ENCODE results near the gene IGDCC3. TPM values are rescaled to one million over a fixed set of nuclear protein-coding genes. Genes with fewer than 3 reads are reported as not detected.

Gene IGDCC3
- total and polyA plus RNA-seq, 4 experiments from 2014 or later: not detected

DNA sequence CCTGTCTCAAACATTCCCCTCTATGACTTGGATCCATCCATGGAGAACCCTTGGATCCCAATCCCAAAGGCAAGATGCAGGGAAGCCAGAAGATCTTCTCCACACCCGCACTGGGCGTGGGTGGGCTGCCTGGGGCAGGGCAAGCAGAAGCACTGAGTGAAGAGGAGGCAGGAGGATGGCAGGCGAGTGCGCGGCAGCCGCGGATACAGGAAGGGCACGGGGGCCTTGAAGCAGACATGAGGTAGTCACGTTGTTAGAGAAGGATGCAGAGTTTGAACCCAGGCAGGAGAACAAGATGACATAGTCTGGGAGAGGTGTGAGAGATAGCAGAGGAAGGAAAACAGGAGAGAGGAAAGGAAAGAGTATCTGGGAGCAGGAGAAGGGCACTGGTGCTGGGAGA lies 5.1 kb upstream of the IGDCC3 start:
- Mint-ChIP-seq H3K27ac (peak overlapping the region in 1 of 7 donors; percentile 9), H3K4me3 (peak overlapping the region in 3 of 8 donors; percentile 2 to 65 (median 65)), H3K36me3 (no peaks in the 10 kb centered on the region), H3K27me3 (peaks cover 10 to 15% of the 10 kb centered on the region in 2 donors), H3K4me1 (peaks cover 2 to 23% (median 9%) of the 10 kb centered on the region in 4 donors), H3K9me3 (peaks cover 0 to 2% (median 0%) of the 10 kb centered on the region in 8 donors)
- H3K27ac ChIP-seq (ENCODE audit: low read depth, low read length): no peak overlapping the region
- CTCF ChIA-PET (ENCODE audit: partially characterized antibody): interaction anchor here (0.9 to 7.8 kb wide), 4 partner anchors 10 to 63 kb away, joined by 3 to 145 read pairs (median 17); no protein-coding TSS in a partner anchor
- no peak overlapping the region for H3K4me3 ChIP-seq (ENCODE audit: low read length in 2 of 2)
- DNase-seq: no peak
- no peaks in the 10 kb centered on the region for H3K9me3 ChIP-seq (ENCODE audit: control insufficient read depth in 1 of 2, low read length in 2 of 2)
- POLR2A ChIA-PET (ENCODE audit: partially characterized antibody): no interaction called here
- no peaks in the 10 kb centered on the region for H3K36me3 ChIP-seq (ENCODE audit: insufficient read depth, low read length)
- H3K27me3 ChIP-seq (ENCODE audit: insufficient read depth, low read length): peaks cover 9% of the 10 kb centered on the region
- intact Hi-C loops (cut with micrococcal nuclease): no loop called here
- H3K4me1 ChIP-seq (ENCODE audit: insufficient read depth, low read length): peaks cover 11% of the 10 kb centered on the region

DNA sequence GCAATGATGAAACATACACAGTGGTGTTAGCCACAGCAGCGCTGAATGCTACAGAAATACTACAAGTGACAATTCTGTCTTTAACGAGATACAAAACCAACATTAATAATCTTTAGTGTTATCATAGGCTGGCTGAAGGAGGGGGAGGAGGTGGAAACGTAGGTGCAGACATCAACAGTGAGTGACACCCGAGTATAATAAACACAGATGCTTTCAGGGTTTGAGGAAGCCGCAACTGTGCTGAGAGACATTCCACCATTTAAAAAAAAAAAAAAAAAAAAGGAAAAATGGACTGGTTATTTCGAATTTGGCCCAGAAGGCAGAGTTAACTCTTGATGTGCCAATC lies 4.3 kb upstream of the IGDCC3 start:
- H3K9me3 Mint-ChIP-seq: peaks cover 0 to 2% (median 0%) of the 10 kb centered on the region in 8 donors
- H3K27ac Mint-ChIP-seq: no peak overlapping the region
- no peak for DNase-seq

DNA sequence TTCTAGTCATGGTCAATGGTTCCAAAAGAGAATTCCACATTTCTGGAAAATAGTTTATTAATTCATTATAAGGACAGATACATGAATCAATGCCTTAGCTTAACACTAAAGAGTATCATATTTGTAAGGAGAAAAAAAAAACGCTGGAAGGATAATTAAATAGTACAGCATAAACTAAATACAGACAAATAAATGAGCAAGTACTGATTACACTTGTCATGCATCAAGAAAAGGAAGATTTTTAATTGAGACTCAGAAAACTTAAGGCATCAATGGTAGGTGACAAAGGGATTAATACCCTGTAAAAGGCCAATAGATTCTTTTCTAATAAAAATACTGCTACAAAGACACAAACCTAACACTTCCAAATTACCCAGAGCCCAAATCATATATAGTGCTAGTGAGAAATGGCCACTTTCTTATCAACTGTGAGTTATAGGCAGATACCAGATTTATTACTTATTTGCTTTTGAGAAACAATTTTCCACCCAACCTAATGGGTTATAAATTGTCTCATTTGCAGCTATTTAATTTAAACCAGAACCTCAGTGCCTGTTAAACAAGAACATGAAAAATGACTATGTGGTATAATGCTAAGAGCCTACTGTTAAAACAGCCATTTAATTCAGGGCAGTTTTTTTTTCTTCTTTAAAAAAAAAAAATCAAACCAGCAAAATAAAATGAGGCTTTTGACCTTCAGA lies 3.8 kb upstream of the IGDCC3 start:
- Mint-ChIP-seq H3K4me3 (no peak overlapping the region), H3K27me3 (peaks cover 15 to 22% of the 10 kb centered on the region in 2 donors), H3K4me1 (peaks cover 9 to 30% (median 15%) of the 10 kb centered on the region in 4 donors), H3K36me3 (no peaks in the 10 kb centered on the region), H3K27ac (no peak overlapping the region), H3K9me3 (peaks cover 0 to under 1% (median 0%) of the 10 kb centered on the region in 8 donors)
- Histone ChIP-seq H3K27me3 (ENCODE audit: insufficient read depth, low read length) (peaks cover 14% of the 10 kb centered on the region), H3K36me3 (ENCODE audit: insufficient read depth, low read length) (no peaks in the 10 kb centered on the region), H3K4me3 (ENCODE audit: low read length in 2 of 2) (no peak overlapping the region), H3K9me3 (ENCODE audit: control insufficient read depth in 1 of 2, low read length in 2 of 2) (no peaks in the 10 kb centered on the region), H3K4me1 (ENCODE audit: insufficient read depth, low read length) (peaks cover 17% of the 10 kb centered on the region), H3K27ac (ENCODE audit: low read depth, low read length) (no peak overlapping the region)
- CTCF ChIA-PET (ENCODE audit: partially characterized antibody): interaction anchor here (7.8 kb wide), 1 partner anchor 62 kb away, joined by 145 read pairs; no protein-coding TSS in a partner anchor
- POLR2A ChIA-PET (ENCODE audit: partially characterized antibody): no interaction called here
- no peak for DNase-seq
- intact Hi-C loops (cut with micrococcal nuclease): no loop called here

More for the DNA sequence above, 4.3 kb upstream of the IGDCC3 start:
- ChIA-PET CTCF (ENCODE audit: partially characterized antibody) (interaction anchor here (0.6 to 7.8 kb wide), 4 partner anchors 9 to 62 kb away, joined by 3 to 145 read pairs (median 17); no protein-coding TSS in a partner anchor), POLR2A (ENCODE audit: partially characterized antibody) (no interaction called here)
- intact Hi-C loops (cut with micrococcal nuclease): no loop called here
- H3K4me1 Mint-ChIP-seq: peaks cover 3 to 25% (median 10%) of the 10 kb centered on the region in 4 donors
- H3K36me3 Mint-ChIP-seq: no peaks in the 10 kb centered on the region
- no peaks in the 10 kb centered on the region for H3K9me3 ChIP-seq (ENCODE audit: control insufficient read depth in 1 of 2, low read length in 2 of 2)
- peaks cover 12% of the 10 kb centered on the region for H3K4me1 ChIP-seq (ENCODE audit: insufficient read depth, low read length)
- H3K4me3 Mint-ChIP-seq: no peak overlapping the region
- no peak overlapping the region for H3K27ac ChIP-seq (ENCODE audit: low read depth, low read length)
- peaks cover 9% of the 10 kb centered on the region for H3K27me3 ChIP-seq (ENCODE audit: insufficient read depth, low read length)
- H3K27me3 Mint-ChIP-seq: peaks cover 10 to 17% of the 10 kb centered on the region in 2 donors
- no peaks in the 10 kb centered on the region for H3K36me3 ChIP-seq (ENCODE audit: insufficient read depth, low read length)
- no peak overlapping the region for H3K4me3 ChIP-seq (ENCODE audit: low read length in 2 of 2)

DNA sequence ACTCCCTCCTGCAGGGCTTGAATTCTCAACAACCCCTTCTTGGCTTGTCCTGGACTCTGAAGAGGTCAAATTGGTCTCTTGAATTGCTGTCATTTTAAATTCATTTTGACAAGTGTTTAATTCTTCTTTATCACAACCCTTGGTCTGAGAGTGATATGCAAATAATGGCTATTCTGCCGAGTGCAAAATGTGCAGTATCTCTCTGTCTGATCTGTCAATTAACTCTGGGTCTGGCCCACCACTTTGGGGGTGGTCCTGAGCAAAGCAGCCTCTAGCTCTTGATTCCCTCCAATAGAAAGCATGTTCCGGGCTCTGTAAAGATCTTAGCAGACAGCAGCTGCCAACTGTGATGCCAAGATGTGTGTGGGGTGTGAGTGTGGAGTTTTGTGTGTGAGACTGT lies 2.2 kb upstream of the IGDCC3 start:
- Histone ChIP-seq H3K9me3 (ENCODE audit: control insufficient read depth in 1 of 2, low read length in 2 of 2) (no peaks in the 10 kb centered on the region), H3K27me3 (ENCODE audit: insufficient read depth, low read length) (peaks cover 28% of the 10 kb centered on the region), H3K4me1 (ENCODE audit: insufficient read depth, low read length) (peaks cover 12% of the 10 kb centered on the region), H3K27ac (ENCODE audit: low read depth, low read length) (no peak overlapping the region), H3K36me3 (ENCODE audit: insufficient read depth, low read length) (no peaks in the 10 kb centered on the region), H3K4me3 (ENCODE audit: low read length in 2 of 2) (no peak overlapping the region)
- no peak overlapping the region for H3K4me3 Mint-ChIP-seq
- POLR2A ChIA-PET (ENCODE audit: partially characterized antibody): no interaction called here
- no peak for DNase-seq
- intact Hi-C loops (cut with micrococcal nuclease): no loop called here
- H3K27ac Mint-ChIP-seq: no peak overlapping the region
- CTCF ChIA-PET (ENCODE audit: partially characterized antibody): interaction anchor here (1.3 to 2.3 kb wide), 2 partner anchors 14 to 60 kb away, joined by 4 to 9 read pairs; no protein-coding TSS in a partner anchor
- H3K27me3 Mint-ChIP-seq: peaks cover 29 to 35% of the 10 kb centered on the region in 2 donors
- no peaks in the 10 kb centered on the region for H3K36me3 Mint-ChIP-seq
- peaks cover 0 to 2% (median 0%) of the 10 kb centered on the region in 8 donors for H3K9me3 Mint-ChIP-seq
- H3K4me1 Mint-ChIP-seq: peaks cover 10 to 33% (median 17%) of the 10 kb centered on the region in 4 donors

DNA sequence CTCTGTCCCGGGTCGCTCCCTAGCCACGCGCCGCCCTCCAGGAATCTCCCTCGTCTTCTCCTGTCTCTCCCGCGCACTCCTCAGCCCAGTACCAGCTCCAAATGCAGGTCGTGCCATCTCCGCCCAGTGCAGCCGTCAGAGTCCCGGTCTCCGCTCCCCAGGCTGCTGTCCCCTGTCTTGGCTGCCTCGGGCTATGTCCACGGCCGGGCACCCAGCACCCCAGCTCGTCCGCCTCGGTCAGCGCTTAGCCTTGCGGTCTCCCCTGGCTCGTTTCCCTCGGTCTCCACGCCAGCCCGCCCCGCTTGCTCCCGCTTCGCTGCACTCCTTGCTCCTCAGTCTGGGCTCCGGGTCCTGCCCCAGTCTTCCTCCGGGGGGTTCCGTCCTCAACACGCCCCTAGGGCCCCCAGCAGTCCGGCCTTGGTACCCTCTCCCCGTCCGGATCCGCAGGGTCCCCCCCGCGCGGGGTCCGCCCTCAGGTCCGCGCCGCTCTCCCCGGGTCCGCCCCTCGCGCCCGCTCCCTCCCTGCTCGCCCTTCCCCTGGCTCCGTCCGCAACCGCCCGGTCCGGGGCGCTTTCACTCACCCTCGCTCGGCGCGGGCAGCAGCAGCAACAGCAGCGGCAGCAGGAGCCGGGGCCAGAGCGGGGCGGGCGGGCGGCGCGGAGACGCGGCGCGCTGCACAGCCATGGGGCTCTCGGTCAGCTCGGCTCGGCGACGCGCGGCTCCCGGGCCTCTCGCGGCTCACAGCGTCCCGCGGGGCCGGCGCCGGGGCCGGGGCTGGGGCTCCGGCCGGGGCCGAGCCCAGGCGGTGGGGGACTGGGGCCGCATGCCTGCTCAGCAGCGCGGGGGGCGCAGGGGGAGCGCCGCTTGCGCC lies 462 bp downstream of the IGDCC3 start:
- DNase-seq: no peak
- Histone ChIP-seq H3K36me3 (ENCODE audit: insufficient read depth, low read length) (no peaks in the 10 kb centered on the region), H3K4me1 (ENCODE audit: insufficient read depth, low read length) (peaks cover 6% of the 10 kb centered on the region), H3K4me3 (ENCODE audit: low read length in 2 of 2) (no peak overlapping the region), H3K9me3 (ENCODE audit: control insufficient read depth in 1 of 2, low read length in 2 of 2) (no peaks in the 10 kb centered on the region), H3K27me3 (ENCODE audit: insufficient read depth, low read length) (peaks cover 28% of the 10 kb centered on the region), H3K27ac (ENCODE audit: low read depth, low read length) (no peak overlapping the region)
- Mint-ChIP-seq H3K27me3 (peaks cover 46 to 48% of the 10 kb centered on the region in 2 donors), H3K9me3 (peaks cover 0 to 2% (median 0%) of the 10 kb centered on the region in 8 donors), H3K27ac (peak overlapping the region in 1 of 7 donors; percentile 43), H3K36me3 (no peaks in the 10 kb centered on the region), H3K4me1 (peaks cover 8 to 24% (median 15%) of the 10 kb centered on the region in 4 donors), H3K4me3 (peak overlapping the region; percentile 69 to 90 (median 80))
- ChIA-PET CTCF (ENCODE audit: partially characterized antibody) (no interaction called here), POLR2A (ENCODE audit: partially characterized antibody) (no interaction called here)
- intact Hi-C loops (cut with micrococcal nuclease): no loop called here

DNA sequence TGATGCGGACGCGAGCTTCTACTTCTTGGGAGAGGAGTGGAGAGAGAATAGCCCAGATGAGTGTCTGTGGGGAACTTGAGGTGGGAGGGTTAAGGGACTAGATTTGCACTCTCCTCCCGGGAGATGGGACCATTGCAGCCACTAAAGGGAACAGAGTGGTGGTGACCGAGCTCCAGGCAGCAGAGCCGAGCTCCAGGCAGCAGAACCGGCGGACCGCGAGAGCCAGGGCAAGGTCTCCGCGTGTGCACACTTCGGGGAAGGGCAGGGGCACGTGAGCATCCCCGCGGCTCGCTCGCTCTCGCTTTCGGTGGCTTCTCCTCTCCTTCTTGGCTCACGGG lies 1.1 kb downstream of the IGDCC3 start:
- no peak overlapping the region for H3K27ac Mint-ChIP-seq
- intact Hi-C loops (cut with micrococcal nuclease): no loop called here
- peaks cover 8 to 24% (median 15%) of the 10 kb centered on the region in 4 donors for H3K4me1 Mint-ChIP-seq
- ChIA-PET POLR2A (ENCODE audit: partially characterized antibody) (no interaction called here), CTCF (ENCODE audit: partially characterized antibody) (no interaction called here)
- H3K4me3 ChIP-seq (ENCODE audit: low read length in 2 of 2): no peak overlapping the region
- no peaks in the 10 kb centered on the region for H3K36me3 Mint-ChIP-seq
- peak overlapping the region; percentile 69 to 90 (median 80) for H3K4me3 Mint-ChIP-seq
- no peak overlapping the region for H3K27ac ChIP-seq (ENCODE audit: low read depth, low read length)
- H3K27me3 Mint-ChIP-seq: peaks cover 46 to 48% of the 10 kb centered on the region in 2 donors
- H3K36me3 ChIP-seq (ENCODE audit: insufficient read depth, low read length): no peaks in the 10 kb centered on the region
- peaks cover 28% of the 10 kb centered on the region for H3K27me3 ChIP-seq (ENCODE audit: insufficient read depth, low read length)
- peaks cover 0 to 2% (median 0%) of the 10 kb centered on the region in 8 donors for H3K9me3 Mint-ChIP-seq
- no peak for DNase-seq
- H3K4me1 ChIP-seq (ENCODE audit: insufficient read depth, low read length): peaks cover 6% of the 10 kb centered on the region
- H3K9me3 ChIP-seq (ENCODE audit: control insufficient read depth in 1 of 2, low read length in 2 of 2): no peaks in the 10 kb centered on the region

All from CD4-positive, alpha-beta memory T cell (primary cell).